CD4-positive, alpha-beta T cell treated with Interleukin-17A for 4 hours (primary cell): ENCODE data around the gene LRP1.
"Not testable (repeated sequence)": the region's sequence is repeated elsewhere in the genome, so short reads cannot be mapped to it uniquely, and the experiment has no call there.

Source experiments
- DNase-seq: peaks from one replicate; pipeline ENCODE4 v3.0.0-alpha.2; 2020; ENCODE audit warnings: mixed read lengths

Gene LRP1

GRCh38 chr12:57112492-57113294 lies 15.6 kb upstream of the LRP1 start:
- no peak for DNase-seq

- no peak for DNase-seq
Observed at GRCh38 chr12:57116580-57117281, 11.6 kb upstream of the LRP1 start.

GRCh38 chr12:57118711-57119271 lies 9.5 kb upstream of the LRP1 start:
- no peak for DNase-seq

GRCh38 chr12:57119294-57120085 lies 8.8 kb upstream of the LRP1 start:
- no peak for DNase-seq

GRCh38 chr12:57120718-57121117 lies 7.6 kb upstream of the LRP1 start:
- not testable (repeated sequence) for DNase-seq

GRCh38 chr12:57123813-57124212 lies 4.5 kb upstream of the LRP1 start:
- DNase-seq, result no peak

- DNase-seq, result peak; percentile 85
Observed at GRCh38 chr12:57124261-57124877, 3.9 kb upstream of the LRP1 start.

GRCh38 chr12:57126061-57126460 lies 2.2 kb upstream of the LRP1 start:
- DNase-seq, result no peak

- DNase-seq, result no peak
Observed at GRCh38 chr12:57126561-57126960, 1.7 kb upstream of the LRP1 start.

GRCh38 chr12:57127101-57127725 lies 1.1 kb upstream of the LRP1 start:
- DNase-seq, result peak; percentile 85

GRCh38 chr12:57128519-57129247 lies 400 bp downstream of the LRP1 start:
- DNase-seq, result peak; percentile 7

- no peak for DNase-seq
Observed at GRCh38 chr12:57129321-57129842, 1.1 kb downstream of the LRP1 start.

GRCh38 chr12:57129889-57130288 lies 1.6 kb downstream of the LRP1 start:
- no peak for DNase-seq

- no peak for DNase-seq
Observed at GRCh38 chr12:57130941-57131340, 2.7 kb downstream of the LRP1 start.

GRCh38 chr12:57131896-57132744 lies 3.8 kb downstream of the LRP1 start:
- DNase-seq, result no peak

GRCh38 chr12:57133013-57133569 lies 4.8 kb downstream of the LRP1 start:
- DNase-seq, result no peak

- DNase-seq, result no peak
Observed at GRCh38 chr12:57133916-57134315, 5.6 kb downstream of the LRP1 start.

GRCh38 chr12:57134949-57135348 lies 6.7 kb downstream of the LRP1 start:
- no peak for DNase-seq

GRCh38 chr12:57135527-57136326 lies 7.4 kb downstream of the LRP1 start:
- DNase-seq, result no peak
